PFSK-1 (cell line): ENCODE results near the gene DOCK4.

Experiments used
- FOXP2 ChIP-seq: optimal IDR thresholded peaks from 2 replicates; pipeline ENCODE3; 2011; ENCODE audit warnings: borderline replicate concordance, control low read depth, inconsistent platforms; ENCODE audit not compliant: insufficient read depth; ENCODE audit errors: extremely low read length, extremely low read depth
- POLR2AphosphoS5 ChIP-seq: IDR thresholded peaks from 2 replicates; pipeline ENCODE4 v1.6.1; 2012; ENCODE audit warnings: low read depth, mild to moderate bottlenecking, control low read depth, low read length, moderate library complexity
- REST ChIP-seq, 2 experiments: IDR thresholded peaks; 2 replicates each; pipeline versions ENCODE4 v1.6.1 to v1.8.0; 2011 to 2012; ENCODE audit warnings: low read depth in 2 of 2, low read length in 2 of 2, control low read depth in 1 of 2, inconsistent platforms in 1 of 2, mild to moderate bottlenecking in 1 of 2, moderate library complexity in 1 of 2; ENCODE audit not compliant: insufficient read depth in 1 of 2
- SIN3A ChIP-seq: IDR thresholded peaks from 2 replicates; pipeline ENCODE4 v1.6.1; 2012; ENCODE audit warnings: mild to moderate bottlenecking, low read length, moderate library complexity, borderline replicate concordance; ENCODE audit not compliant: insufficient read depth
- TAF1 ChIP-seq: IDR thresholded peaks from 2 replicates; pipeline ENCODE4 v1.6.1; 2012; ENCODE audit warnings: low read length, control low read depth, borderline replicate concordance; ENCODE audit not compliant: insufficient read depth

- TF ChIP-seq SIN3A (no peak), TAF1 (no peak), POLR2AphosphoS5 (no peak), REST (IDR thresholded peaks at IDR 0.05; ENCODE audit: insufficient read depth in 1 of 2, low read depth in 2 of 2, low read length in 2 of 2) (no peak), FOXP2 (no peak)
These were observed 464.4 kb downstream of the DOCK4 start for GRCh38 chr7:111741811-111742240.
